ENCODE data around the gene ZNF593. TPM values are rescaled to one million over a fixed set of nuclear protein-coding genes. Genes with fewer than 3 reads are reported as not detected.

The ZNF593 gene
- total RNA-seq, 1 experiment from 2014 or later, result 22.2 TPM

DNA sequence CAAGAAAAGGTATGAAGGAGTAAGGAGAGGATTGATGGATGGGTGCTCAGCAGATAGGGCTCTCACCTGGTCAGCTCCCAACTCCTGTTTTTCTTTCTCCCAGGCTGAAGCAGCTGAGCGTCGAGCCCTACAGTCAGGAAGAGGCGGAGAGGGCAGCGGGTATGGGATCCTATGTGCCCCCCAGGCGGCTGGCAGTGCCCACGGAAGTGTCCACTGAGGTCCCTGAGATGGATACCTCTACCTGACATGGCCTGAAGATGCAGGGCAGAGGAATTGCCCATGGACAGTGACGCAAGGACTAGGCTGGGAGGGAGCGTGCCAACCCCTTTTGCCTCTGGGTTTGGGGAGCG lies 739 bp downstream of the ZNF593 start:
- DNase-seq, result no peak
- TF ChIP-seq, protein P1, sequence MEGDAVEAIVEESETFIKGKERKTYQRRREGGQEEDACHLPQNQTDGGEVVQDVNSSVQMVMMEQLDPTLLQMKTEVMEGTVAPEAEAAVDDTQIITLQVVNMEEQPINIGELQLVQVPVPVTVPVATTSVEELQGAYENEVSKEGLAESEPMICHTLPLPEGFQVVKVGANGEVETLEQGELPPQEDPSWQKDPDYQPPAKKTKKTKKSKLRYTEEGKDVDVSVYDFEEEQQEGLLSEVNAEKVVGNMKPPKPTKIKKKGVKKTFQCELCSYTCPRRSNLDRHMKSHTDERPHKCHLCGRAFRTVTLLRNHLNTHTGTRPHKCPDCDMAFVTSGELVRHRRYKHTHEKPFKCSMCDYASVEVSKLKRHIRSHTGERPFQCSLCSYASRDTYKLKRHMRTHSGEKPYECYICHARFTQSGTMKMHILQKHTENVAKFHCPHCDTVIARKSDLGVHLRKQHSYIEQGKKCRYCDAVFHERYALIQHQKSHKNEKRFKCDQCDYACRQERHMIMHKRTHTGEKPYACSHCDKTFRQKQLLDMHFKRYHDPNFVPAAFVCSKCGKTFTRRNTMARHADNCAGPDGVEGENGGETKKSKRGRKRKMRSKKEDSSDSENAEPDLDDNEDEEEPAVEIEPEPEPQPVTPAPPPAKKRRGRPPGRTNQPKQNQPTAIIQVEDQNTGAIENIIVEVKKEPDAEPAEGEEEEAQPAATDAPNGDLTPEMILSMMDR (IDR thresholded peaks at IDR 0.05; ENCODE audit: unreplicated experiment), result no peak
- no TSS peak for BruUV-seq (replicated peaks)
- Mint-ChIP-seq H3K27me3 (ENCODE audit: unreplicated experiment) (no peaks in the 10 kb centered on the region), H3K9me3 (ENCODE audit: low read depth, unreplicated experiment) (no peaks in the 10 kb centered on the region), H3K4me1 (ENCODE audit: low read depth, unreplicated experiment) (no peaks in the 10 kb centered on the region), H3K27ac (ENCODE audit: unreplicated experiment) (peak overlapping the region; percentile 52), H3K4me3 (ENCODE audit: low read depth, unreplicated experiment) (peak overlapping the region; percentile 81), H3K36me3 (ENCODE audit: insufficient read depth, unreplicated experiment) (peaks cover 18% of the 10 kb centered on the region)
- intact Hi-C loops (cut with micrococcal nuclease; ENCODE audit: unreplicated experiment), result loop anchor here (10.0 kb wide), 1 partner anchor 54 kb away; no protein-coding TSS in a partner anchor
- CTCF ChIA-PET, result interaction anchor here (0.8 to 1.3 kb wide), 3 partner anchors 8 to 105 kb away, joined by 3 to 20 read pairs (median 4); partner anchors contain the start of gene CEP85

DNA sequence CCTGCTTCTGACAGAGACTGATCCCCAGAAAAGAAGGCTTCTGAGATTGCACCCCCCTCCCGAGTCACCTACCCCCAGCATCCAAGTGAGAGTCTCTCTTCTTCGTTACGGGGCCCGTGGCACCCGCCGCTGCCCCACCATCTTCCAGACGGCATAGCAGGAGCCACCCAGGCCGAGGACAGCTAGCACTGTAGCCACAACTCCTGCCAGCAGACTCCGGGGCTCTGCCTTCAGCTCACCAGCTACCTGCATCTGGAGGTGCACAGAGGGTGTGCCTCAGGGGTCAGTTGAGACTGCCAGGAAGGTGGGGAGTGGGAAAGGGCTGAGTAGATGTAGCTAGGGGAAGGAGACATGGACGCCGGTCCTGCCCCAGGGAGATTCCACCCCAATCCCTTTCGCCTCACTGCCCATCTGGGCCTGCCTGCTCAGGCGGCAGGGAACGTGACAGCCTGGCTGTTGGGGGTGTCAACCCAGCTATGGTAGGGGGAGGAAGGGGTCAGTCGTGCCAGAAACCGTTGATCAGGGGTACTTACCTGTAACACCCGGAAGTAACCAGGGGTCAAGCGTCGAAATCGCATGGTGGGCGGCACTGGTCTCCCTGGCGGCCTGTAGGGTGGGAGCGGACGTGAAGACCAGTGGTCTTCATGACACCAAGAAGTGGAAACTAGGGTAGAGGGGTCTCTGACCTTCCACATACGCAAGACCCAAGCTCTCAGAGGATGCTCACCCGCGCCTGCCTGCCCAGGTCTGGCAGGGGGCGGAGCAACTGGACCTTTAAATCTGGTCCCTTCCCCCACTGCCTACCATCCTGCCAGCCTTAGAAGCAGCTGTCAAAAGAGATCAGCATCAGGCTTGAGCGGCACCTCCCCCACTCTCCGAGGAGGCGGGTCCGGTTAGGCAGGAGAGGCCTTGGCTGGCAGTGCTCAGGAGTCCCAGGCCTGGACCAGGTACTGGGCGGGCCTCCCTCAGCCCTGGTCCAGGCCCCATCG lies 1.7 kb downstream of the ZNF593 start, which contains the start of gene ZNF593OS:
ZNF593OS (minus strand) TSS at position 749 of the 989 bp plus-strand sequence; CDS start at position 578, 171 bp downstream.
- intact Hi-C loops (cut with micrococcal nuclease; ENCODE audit: unreplicated experiment), result loop anchor here (10.0 kb wide), 1 partner anchor 53 kb away; no protein-coding TSS in a partner anchor
- no peaks in the 10 kb centered on the region for H3K9me3 Mint-ChIP-seq (ENCODE audit: low read depth, unreplicated experiment)
- no peaks in the 10 kb centered on the region for H3K27me3 Mint-ChIP-seq (ENCODE audit: unreplicated experiment)
- H3K36me3 Mint-ChIP-seq (ENCODE audit: insufficient read depth, unreplicated experiment), result peaks cover 18% of the 10 kb centered on the region
- no peaks in the 10 kb centered on the region for H3K4me1 Mint-ChIP-seq (ENCODE audit: low read depth, unreplicated experiment)
- TF ChIP-seq, protein P1 (IDR thresholded peaks at IDR 0.05; ENCODE audit: unreplicated experiment), result no peak
- DNase-seq, result no peak
- CTCF ChIA-PET, result interaction anchor here (0.7 kb wide), 1 partner anchor 183 kb away, joined by 3 read pairs; no protein-coding TSS in a partner anchor
- no peak within 1 kb of the TSS for H3K27ac Mint-ChIP-seq (ENCODE audit: unreplicated experiment)
- H3K4me3 Mint-ChIP-seq (ENCODE audit: low read depth, unreplicated experiment), result peak within 1 kb of the TSS; percentile 81
- no TSS peak for BruUV-seq (replicated peaks)

DNA sequence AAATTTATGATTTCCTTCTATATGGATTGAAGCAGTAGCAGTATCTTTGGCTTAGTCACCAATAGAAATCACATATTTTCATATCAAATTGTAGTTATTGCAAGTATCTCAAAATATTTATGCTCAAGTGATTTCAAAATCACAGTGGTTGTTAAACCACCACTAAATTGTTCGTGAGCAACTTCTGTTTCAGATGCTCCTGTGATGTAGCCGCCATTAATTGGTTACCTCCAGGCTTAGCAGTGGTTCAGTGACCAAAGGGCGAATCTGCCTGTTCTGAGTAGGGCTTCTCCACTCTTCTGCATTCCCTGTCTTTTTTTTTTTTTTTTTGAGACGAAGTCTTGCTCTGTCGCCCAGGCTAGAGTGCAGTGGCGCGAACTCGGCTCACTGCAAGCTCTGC lies 5.6 kb downstream of the ZNF593 start:
- Mint-ChIP-seq H3K4me3 (ENCODE audit: low read depth, unreplicated experiment) (no peak overlapping the region), H3K27me3 (ENCODE audit: unreplicated experiment) (no peaks in the 10 kb centered on the region), H3K27ac (ENCODE audit: unreplicated experiment) (no peak overlapping the region), H3K36me3 (ENCODE audit: insufficient read depth, unreplicated experiment) (peaks cover 19% of the 10 kb centered on the region), H3K9me3 (ENCODE audit: low read depth, unreplicated experiment) (no peaks in the 10 kb centered on the region), H3K4me1 (ENCODE audit: low read depth, unreplicated experiment) (peaks cover 11% of the 10 kb centered on the region)
- intact Hi-C loops (cut with micrococcal nuclease; ENCODE audit: unreplicated experiment), result loop anchor here (10.0 kb wide), 1 partner anchor 49 kb away; no protein-coding TSS in a partner anchor
- no peak for DNase-seq
- TF ChIP-seq, protein P1 (IDR thresholded peaks at IDR 0.05; ENCODE audit: unreplicated experiment), result no peak
- no TSS peak for BruUV-seq (replicated peaks)
- CTCF ChIA-PET, result no interaction called here

DNA sequence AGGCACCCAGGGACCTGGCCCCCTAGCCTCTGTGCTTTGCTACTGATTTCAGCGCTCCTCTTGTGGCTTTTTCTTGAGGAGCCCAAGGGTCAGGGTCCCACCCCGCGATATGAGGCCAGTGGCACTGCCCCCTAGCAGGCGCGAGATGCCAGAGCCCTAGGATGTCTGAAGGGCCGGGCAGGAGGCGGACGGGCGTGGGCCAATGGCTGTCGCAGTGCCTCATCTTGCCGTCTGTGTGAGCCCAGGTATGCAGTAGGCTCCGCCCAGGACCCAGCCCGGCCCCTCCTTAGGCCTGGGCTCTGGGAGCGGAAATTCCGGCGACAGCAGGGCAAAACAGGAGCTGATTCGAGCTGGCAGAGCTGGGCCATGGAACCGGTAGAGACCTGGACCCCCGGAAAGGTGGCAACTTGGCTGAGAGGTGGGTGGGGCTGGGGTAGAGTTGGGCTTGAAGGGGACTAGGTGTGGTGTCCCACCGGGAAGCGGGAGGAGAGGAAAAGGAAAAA lies 7.5 kb downstream of the ZNF593 start, which contains the start of gene CNKSR1:
CNKSR1 (plus strand) TSS at position 310 of the 503 bp plus-strand sequence; CDS start at position 367, 57 bp downstream.
- intact Hi-C loops (cut with micrococcal nuclease; ENCODE audit: unreplicated experiment), result loop anchor here (10.0 kb wide), 1 partner anchor 48 kb away; no protein-coding TSS in a partner anchor
- TF ChIP-seq, protein P1 (IDR thresholded peaks at IDR 0.05; ENCODE audit: unreplicated experiment), result peak; percentile 39
- peak; percentile 89 for DNase-seq
- H3K4me3 Mint-ChIP-seq (ENCODE audit: low read depth, unreplicated experiment), result peak within 1 kb of the TSS; percentile 76
- CTCF ChIA-PET, result interaction anchor here (0.6 to 1.5 kb wide), 8 partner anchors 13 to 255 kb away, joined by 3 to 10 read pairs (median 3); partner anchors contain the start of genes CEP85 and DHDDS
- no peaks in the 10 kb centered on the region for H3K9me3 Mint-ChIP-seq (ENCODE audit: low read depth, unreplicated experiment)
- peak within 1 kb of the TSS; percentile 78 for H3K27ac Mint-ChIP-seq (ENCODE audit: unreplicated experiment)
- H3K27me3 Mint-ChIP-seq (ENCODE audit: unreplicated experiment), result no peaks in the 10 kb centered on the region
- BruUV-seq (replicated peaks), result no TSS peak
- H3K4me1 Mint-ChIP-seq (ENCODE audit: low read depth, unreplicated experiment), result peaks cover 11% of the 10 kb centered on the region
- peaks cover 19% of the 10 kb centered on the region for H3K36me3 Mint-ChIP-seq (ENCODE audit: insufficient read depth, unreplicated experiment)
